Psoas muscle (tissue), 8 donors: Measurements from ENCODE around the gene GRM1. TPM values are rescaled to one million over a fixed set of nuclear protein-coding genes. Genes with fewer than 3 reads are reported as not detected.

Experiments used
- ATAC-seq, 4 donors: fragments of 200-7000 bp; cut with Tn5 transposase; one replicate each; pipeline ENCODE4 v1.9.1; 2020; ENCODE audit warnings: moderate library complexity in 3 of 4, mild to moderate bottlenecking in 2 of 4
- DNase-seq, 2 donors: peaks; one replicate each; pipeline ENCODE4 v3.0.0-alpha.2; 2020
- H3K27ac ChIP-seq: fragments of 200-600 bp; one replicate; pipeline ENCODE4 v1.8.0; 2022
- H3K27me3 ChIP-seq, 3 donors: fragments of 200-600 bp in 1 of 3; one replicate each; pipeline versions ENCODE4 v1.6.1 to v1.8.0; 2013 to 2022; ENCODE audit warnings: low read length in 2 of 3, mild to moderate bottlenecking in 2 of 3, moderate library complexity in 1 of 3; ENCODE audit not compliant: insufficient read depth in 3 of 3
- H3K36me3 ChIP-seq, 2 donors: fragments of 200-600 bp in 1 of 2; one replicate each; pipeline versions ENCODE4 v1.6.1 to v1.8.0; 2013 to 2022; ENCODE audit warnings: low read depth in 1 of 2, mild to moderate bottlenecking in 1 of 2, moderate library complexity in 1 of 2; ENCODE audit not compliant: insufficient read depth in 1 of 2
- H3K4me1 ChIP-seq: fragments of 200-600 bp; one replicate; pipeline ENCODE4 v1.8.0; 2022
- H3K4me3 ChIP-seq: fragments of 200-600 bp; one replicate; pipeline ENCODE4 v1.8.0; 2022; ENCODE audit warnings: mild to moderate bottlenecking
- H3K9me3 ChIP-seq: fragments of 200-600 bp; one replicate; pipeline ENCODE4 v1.8.0; 2022
- WGBS, 3 donors: extraction: QIAGEN DNeasy Blood & Tissue Kit; methylation state at CpG; one replicate each; pipeline versions ENCODE4 v1.1.6 to v1.1.7; 2013; 5-methylcytosine and 5-hydroxymethylcytosine counted together
- intact Hi-C, 2 donors: fragments of 100-400 bp; cut with DNase I; formaldehyde crosslinking; loops; one replicate each; pipeline versions ENCODE4 v1.11.0 to v1.14.2; 2022
- polyA plus RNA-seq, 3 donors: library from polyadenylated mRNA; stranded (reverse); fragments of 200-250 nt; gene quantifications; one replicate each; pipeline ENCODE4 v1.2.3, GENCODE V29; 2013
- total RNA-seq, 4 donors: library from RNA; stranded (reverse); fragmentation: NEBNext Ultra II Directional in 2 of 4; extraction: Animal tissue kit (Norgen Biotek cat#: 25700) in 2 of 4; gene quantifications; one replicate each; pipeline versions ENCODE4 v1.2.1 to v1.2.4, GENCODE V29; 2021 to 2023
- TF ChIP-seq, protein P1 (sequence below): fragments of 200-600 bp; IDR thresholded peaks from one replicate; pipeline ENCODE4 v1.8.0; 2022; ENCODE audit warnings: antibody characterized with exemption
- donor health status: healthy with polysubstance abuse.
- donor health status: DM: no; HTN: no; CAD: no; lungs with moderate emphysema.
- donor health status: Bipolar disorder and iron deficiency.
- donor health status: healthy.
- donor health status: DM: yes; HTN: yes; CAD: no.
- donor health status: DM: no; HTN: no; CAD: no.
- donor health status: DM: no; HTN: no; CAD: no.
- donor health status: DM: yes; HTN: yes; CAD: no.

The GRM1 gene
- total and polyA plus RNA-seq, 7 donors: 0.03 to 2.6 (median 0.07) TPM; not detected in 4

DNA sequence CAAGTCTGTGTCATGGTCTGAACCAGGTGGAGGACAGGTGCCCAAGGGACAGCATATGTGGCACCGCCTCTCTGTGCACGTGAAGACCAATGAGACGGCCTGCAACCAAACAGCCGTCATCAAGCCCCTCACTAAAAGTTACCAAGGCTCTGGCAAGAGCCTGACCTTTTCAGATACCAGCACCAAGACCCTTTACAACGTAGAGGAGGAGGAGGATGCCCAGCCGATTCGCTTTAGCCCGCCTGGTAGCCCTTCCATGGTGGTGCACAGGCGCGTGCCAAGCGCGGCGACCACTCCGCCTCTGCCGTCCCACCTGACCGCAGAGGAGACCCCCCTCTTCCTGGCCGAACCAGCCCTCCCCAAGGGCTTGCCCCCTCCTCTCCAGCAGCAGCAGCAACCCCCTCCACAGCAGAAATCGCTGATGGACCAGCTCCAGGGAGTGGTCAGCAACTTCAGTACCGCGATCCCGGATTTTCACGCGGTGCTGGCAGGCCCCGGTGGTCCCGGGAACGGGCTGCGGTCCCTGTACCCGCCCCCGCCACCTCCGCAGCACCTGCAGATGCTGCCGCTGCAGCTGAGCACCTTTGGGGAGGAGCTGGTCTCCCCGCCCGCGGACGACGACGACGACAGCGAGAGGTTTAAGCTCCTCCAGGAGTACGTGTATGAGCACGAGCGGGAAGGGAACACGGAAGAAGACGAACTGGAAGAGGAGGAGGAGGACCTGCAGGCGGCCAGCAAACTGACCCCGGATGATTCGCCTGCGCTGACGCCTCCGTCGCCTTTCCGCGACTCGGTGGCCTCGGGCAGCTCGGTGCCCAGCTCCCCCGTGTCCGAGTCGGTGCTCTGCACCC is 405.2 kb downstream of the GRM1 start:
- TF ChIP-seq, protein P1, sequence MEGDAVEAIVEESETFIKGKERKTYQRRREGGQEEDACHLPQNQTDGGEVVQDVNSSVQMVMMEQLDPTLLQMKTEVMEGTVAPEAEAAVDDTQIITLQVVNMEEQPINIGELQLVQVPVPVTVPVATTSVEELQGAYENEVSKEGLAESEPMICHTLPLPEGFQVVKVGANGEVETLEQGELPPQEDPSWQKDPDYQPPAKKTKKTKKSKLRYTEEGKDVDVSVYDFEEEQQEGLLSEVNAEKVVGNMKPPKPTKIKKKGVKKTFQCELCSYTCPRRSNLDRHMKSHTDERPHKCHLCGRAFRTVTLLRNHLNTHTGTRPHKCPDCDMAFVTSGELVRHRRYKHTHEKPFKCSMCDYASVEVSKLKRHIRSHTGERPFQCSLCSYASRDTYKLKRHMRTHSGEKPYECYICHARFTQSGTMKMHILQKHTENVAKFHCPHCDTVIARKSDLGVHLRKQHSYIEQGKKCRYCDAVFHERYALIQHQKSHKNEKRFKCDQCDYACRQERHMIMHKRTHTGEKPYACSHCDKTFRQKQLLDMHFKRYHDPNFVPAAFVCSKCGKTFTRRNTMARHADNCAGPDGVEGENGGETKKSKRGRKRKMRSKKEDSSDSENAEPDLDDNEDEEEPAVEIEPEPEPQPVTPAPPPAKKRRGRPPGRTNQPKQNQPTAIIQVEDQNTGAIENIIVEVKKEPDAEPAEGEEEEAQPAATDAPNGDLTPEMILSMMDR: no peak
- intact Hi-C loops: no loop called here
- ATAC-seq (no peak), DNase-seq (no peak)
- H3K9me3 ChIP-seq: no peaks in the 10 kb centered on the region
- H3K4me3 ChIP-seq: peak overlapping the region; percentile 44
- peaks cover 0 to 3% (median 2%) of the 10 kb centered on the region in 3 donors for H3K27me3 ChIP-seq
- H3K36me3 ChIP-seq: no peaks in the 10 kb centered on the region
- no peak overlapping the region for H3K27ac ChIP-seq
- 17 to 23% (median 19%) methylated on average over 56 to 59 of the region's 59 CpGs for WGBS, 3 donors
- H3K4me1 ChIP-seq: peaks cover 4% of the 10 kb centered on the region

DNA sequence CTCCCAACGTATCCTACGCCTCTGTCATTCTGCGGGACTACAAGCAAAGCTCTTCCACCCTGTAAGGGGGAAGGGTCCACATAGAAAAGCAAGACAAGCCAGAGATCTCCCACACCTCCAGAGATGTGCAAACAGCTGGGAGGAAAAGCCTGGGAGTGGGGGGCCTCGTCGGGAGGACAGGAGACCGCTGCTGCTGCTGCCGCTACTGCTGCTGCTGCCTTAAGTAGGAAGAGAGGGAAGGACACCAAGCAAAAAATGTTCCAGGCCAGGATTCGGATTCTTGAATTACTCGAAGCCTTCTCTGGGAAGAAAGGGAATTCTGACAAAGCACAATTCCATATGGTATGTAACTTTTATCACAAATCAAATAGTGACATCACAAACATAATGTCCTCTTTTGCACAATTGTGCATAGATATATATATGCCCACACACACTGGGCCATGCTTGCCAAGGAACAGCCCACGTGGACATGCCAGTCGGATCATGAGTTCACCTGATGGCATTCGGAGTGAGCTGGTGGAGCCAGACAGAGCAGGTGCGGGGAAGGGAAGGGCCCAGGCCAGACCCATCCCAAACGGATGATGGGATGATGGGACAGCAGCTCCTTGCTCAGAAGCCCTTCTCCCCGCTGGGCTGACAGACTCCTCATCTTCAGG is 406.0 kb downstream of the GRM1 start:
- intact Hi-C loops: no loop called here
- TF ChIP-seq, protein P1: no peak
- ATAC-seq: no peak

DNA sequence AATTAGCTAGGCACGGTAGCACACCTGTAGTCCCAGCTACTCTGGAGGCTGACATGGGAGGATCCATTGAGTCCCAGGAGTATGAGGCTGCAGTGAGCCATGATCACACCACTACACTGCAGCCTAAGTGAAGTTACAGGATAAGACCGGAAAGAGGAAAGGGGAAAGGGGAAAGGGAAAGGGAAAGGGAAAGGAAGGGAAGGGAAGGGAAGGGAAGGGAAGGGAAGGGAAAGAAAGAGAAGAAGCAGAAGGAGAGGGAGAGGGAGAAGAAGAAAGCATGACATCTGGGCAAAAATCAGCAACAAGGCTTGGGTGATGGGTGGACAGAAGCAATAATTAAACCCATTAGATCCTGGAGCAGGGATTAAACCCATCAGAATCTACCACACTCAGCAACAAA is 413.0 kb downstream of the GRM1 start:
- ATAC-seq (no peak), DNase-seq (no peak)
- WGBS, 3 donors: 83 to 89% (median 86%) methylated on average over 2 of the region's 2 CpGs
- H3K27me3 ChIP-seq: no peaks in the 10 kb centered on the region
- no peak overlapping the region for H3K4me3 ChIP-seq
- no peaks in the 10 kb centered on the region for H3K4me1 ChIP-seq
- intact Hi-C loops: no loop called here
- no peak overlapping the region for H3K27ac ChIP-seq
- no peaks in the 10 kb centered on the region for H3K9me3 ChIP-seq
- TF ChIP-seq, protein P1: no peak
- no peaks in the 10 kb centered on the region for H3K36me3 ChIP-seq

More for the DNA sequence above, 406.0 kb downstream of the GRM1 start:
- Histone ChIP-seq H3K4me3 (peak overlapping the region; percentile 44), H3K27ac (no peak overlapping the region), H3K27me3 (peaks cover 0 to 3% (median 2%) of the 10 kb centered on the region in 3 donors), H3K9me3 (no peaks in the 10 kb centered on the region), H3K36me3 (no peaks in the 10 kb centered on the region), H3K4me1 (peaks cover 4% of the 10 kb centered on the region)
- no peak for DNase-seq
- 39 to 41% (median 40%) methylated on average over 15 of the region's 15 CpGs for WGBS, 3 donors

DNA sequence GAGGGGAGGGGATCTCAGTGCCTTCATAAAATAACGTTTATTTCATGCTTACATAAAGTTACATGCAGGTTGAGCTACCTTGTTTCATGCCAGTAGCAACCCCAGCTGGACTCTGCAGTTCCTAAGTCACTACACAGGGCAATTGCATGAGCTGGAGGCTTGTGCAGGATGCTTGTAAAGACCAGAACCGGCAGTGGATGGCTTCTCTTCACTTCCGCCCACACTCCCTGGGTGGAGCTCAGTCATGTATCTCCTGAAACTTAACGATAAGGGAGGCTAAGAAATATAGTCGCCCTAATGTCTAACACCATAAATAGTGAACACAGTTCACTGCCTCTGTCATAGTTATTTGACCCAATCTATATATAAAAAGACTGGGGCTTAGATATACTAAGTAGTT is 415.3 kb downstream of the GRM1 start:
- H3K36me3 ChIP-seq: no peaks in the 10 kb centered on the region
- 42 to 59% (median 45%) methylated on average over 5 of the region's 5 CpGs for WGBS, 3 donors
- no peak overlapping the region for H3K27ac ChIP-seq
- intact Hi-C loops: no loop called here
- TF ChIP-seq, protein P1: no peak
- H3K9me3 ChIP-seq: no peaks in the 10 kb centered on the region
- H3K27me3 ChIP-seq: no peaks in the 10 kb centered on the region
- H3K4me3 ChIP-seq: no peak overlapping the region
- ATAC-seq (no peak), DNase-seq (no peak)
- H3K4me1 ChIP-seq: no peaks in the 10 kb centered on the region
